ENCODE results near the gene UNC5C.

DNA sequence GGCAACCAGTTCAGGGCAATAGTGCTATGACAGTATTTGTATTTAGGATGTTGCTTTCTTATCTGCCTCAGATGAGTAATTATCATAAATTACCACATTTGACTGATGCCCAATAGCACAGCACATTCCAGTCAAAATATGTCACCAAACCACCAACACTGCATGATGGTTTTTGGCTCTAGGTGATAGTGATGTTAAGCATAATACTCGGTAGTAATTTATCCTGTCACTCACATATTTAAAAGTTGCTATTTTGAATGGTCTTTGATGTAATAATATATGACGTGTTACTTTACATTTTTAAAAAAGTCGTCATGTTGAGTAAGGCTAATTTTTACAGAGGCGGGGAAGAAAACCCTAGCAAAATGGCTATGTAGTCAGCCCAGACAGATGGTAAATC, 42.5 kb downstream of the UNC5C start:
- TF ChIP-seq EP300 (IDR thresholded peaks at IDR 0.05; ENCODE audit: borderline replicate concordance in 1 of 2, low read depth in 2 of 2, low read length in 2 of 2) (no peak), JUND (IDR thresholded peaks at IDR 0.05; ENCODE audit: low read length) (no peak), TAF1 (IDR thresholded peaks at IDR 0.05; ENCODE audit: low read depth, low read length) (no peak)
- TF ChIP-seq, protein P1, sequence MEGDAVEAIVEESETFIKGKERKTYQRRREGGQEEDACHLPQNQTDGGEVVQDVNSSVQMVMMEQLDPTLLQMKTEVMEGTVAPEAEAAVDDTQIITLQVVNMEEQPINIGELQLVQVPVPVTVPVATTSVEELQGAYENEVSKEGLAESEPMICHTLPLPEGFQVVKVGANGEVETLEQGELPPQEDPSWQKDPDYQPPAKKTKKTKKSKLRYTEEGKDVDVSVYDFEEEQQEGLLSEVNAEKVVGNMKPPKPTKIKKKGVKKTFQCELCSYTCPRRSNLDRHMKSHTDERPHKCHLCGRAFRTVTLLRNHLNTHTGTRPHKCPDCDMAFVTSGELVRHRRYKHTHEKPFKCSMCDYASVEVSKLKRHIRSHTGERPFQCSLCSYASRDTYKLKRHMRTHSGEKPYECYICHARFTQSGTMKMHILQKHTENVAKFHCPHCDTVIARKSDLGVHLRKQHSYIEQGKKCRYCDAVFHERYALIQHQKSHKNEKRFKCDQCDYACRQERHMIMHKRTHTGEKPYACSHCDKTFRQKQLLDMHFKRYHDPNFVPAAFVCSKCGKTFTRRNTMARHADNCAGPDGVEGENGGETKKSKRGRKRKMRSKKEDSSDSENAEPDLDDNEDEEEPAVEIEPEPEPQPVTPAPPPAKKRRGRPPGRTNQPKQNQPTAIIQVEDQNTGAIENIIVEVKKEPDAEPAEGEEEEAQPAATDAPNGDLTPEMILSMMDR (IDR thresholded peaks at IDR 0.05; ENCODE audit: control extremely low read depth in 1 of 3, insufficient read depth in 1 of 3, low read depth in 1 of 3, low read length in 3 of 3) = no peak
